ENCODE results near the gene ANKRD13B. TPM values are rescaled to one million over a fixed set of nuclear protein-coding genes. Genes with fewer than 3 reads are reported as not detected.

The ANKRD13B gene
- total RNA-seq, 1 donor from 2014 or later: 123 TPM

GRCh38 chr17:29642171-29642611, 49.3 kb downstream of the ANKRD13B start:
- TF ChIP-seq CTCF (IDR thresholded peaks at IDR 0.05; ENCODE audit: partially characterized antibody, unreplicated experiment): no peak
- H3K27me3 Mint-ChIP-seq (ENCODE audit: unreplicated experiment): peaks cover 2% of the 10 kb centered on the region
- no peaks in the 10 kb centered on the region for H3K36me3 Mint-ChIP-seq (ENCODE audit: unreplicated experiment)
- peaks cover 2% of the 10 kb centered on the region for H3K9me3 Mint-ChIP-seq (ENCODE audit: unreplicated experiment)
- H3K4me3 Mint-ChIP-seq (ENCODE audit: unreplicated experiment): no peak overlapping the region
- H3K27ac Mint-ChIP-seq (ENCODE audit: unreplicated experiment): peak overlapping the region; percentile 17
- no peak for DNase-seq
- peaks cover 15% of the 10 kb centered on the region for H3K4me1 Mint-ChIP-seq (ENCODE audit: low read depth, unreplicated experiment)

GRCh38 chr17:29643817-29644160, 50.9 kb downstream of the ANKRD13B start:
- Mint-ChIP-seq H3K27ac (ENCODE audit: unreplicated experiment) (no peak overlapping the region), H3K4me3 (ENCODE audit: unreplicated experiment) (no peak overlapping the region), H3K9me3 (ENCODE audit: unreplicated experiment) (peaks cover 2% of the 10 kb centered on the region), H3K36me3 (ENCODE audit: unreplicated experiment) (no peaks in the 10 kb centered on the region), H3K4me1 (ENCODE audit: low read depth, unreplicated experiment) (peaks cover 15% of the 10 kb centered on the region), H3K27me3 (ENCODE audit: unreplicated experiment) (peaks cover 2% of the 10 kb centered on the region)
- TF ChIP-seq CTCF (IDR thresholded peaks at IDR 0.05; ENCODE audit: partially characterized antibody, unreplicated experiment): no peak
- no peak for DNase-seq

GRCh38 chr17:29645515-29646051, 52.7 kb downstream of the ANKRD13B start:
- peaks cover 1% of the 10 kb centered on the region for H3K27me3 Mint-ChIP-seq (ENCODE audit: unreplicated experiment)
- DNase-seq: no peak

GRCh38 chr17:29648005-29648404, 55.1 kb downstream of the ANKRD13B start:
- TF ChIP-seq CTCF (IDR thresholded peaks at IDR 0.05; ENCODE audit: partially characterized antibody, unreplicated experiment): no peak
- H3K9me3 Mint-ChIP-seq (ENCODE audit: unreplicated experiment): peaks cover 2% of the 10 kb centered on the region
- H3K27me3 Mint-ChIP-seq (ENCODE audit: unreplicated experiment): no peaks in the 10 kb centered on the region
- no peaks in the 10 kb centered on the region for H3K36me3 Mint-ChIP-seq (ENCODE audit: unreplicated experiment)
- H3K27ac Mint-ChIP-seq (ENCODE audit: unreplicated experiment): no peak overlapping the region
- no peak for DNase-seq
- H3K4me1 Mint-ChIP-seq (ENCODE audit: low read depth, unreplicated experiment): peaks cover under 1% of the 10 kb centered on the region
- no peak overlapping the region for H3K4me3 Mint-ChIP-seq (ENCODE audit: unreplicated experiment)

More at GRCh38 chr17:29645515-29646051, 52.7 kb downstream of the ANKRD13B start:
- Mint-ChIP-seq H3K9me3 (ENCODE audit: unreplicated experiment) (peaks cover 2% of the 10 kb centered on the region), H3K36me3 (ENCODE audit: unreplicated experiment) (no peaks in the 10 kb centered on the region), H3K27ac (ENCODE audit: unreplicated experiment) (no peak overlapping the region), H3K4me3 (ENCODE audit: unreplicated experiment) (no peak overlapping the region), H3K4me1 (ENCODE audit: low read depth, unreplicated experiment) (peaks cover 10% of the 10 kb centered on the region)
- TF ChIP-seq CTCF (IDR thresholded peaks at IDR 0.05; ENCODE audit: partially characterized antibody, unreplicated experiment): no peak

- Mint-ChIP-seq H3K36me3 (ENCODE audit: unreplicated experiment) (no peaks in the 10 kb centered on the region), H3K27me3 (ENCODE audit: unreplicated experiment) (no peaks in the 10 kb centered on the region), H3K4me3 (ENCODE audit: unreplicated experiment) (no peak overlapping the region), H3K4me1 (ENCODE audit: low read depth, unreplicated experiment) (no peaks in the 10 kb centered on the region), H3K27ac (ENCODE audit: unreplicated experiment) (no peak overlapping the region), H3K9me3 (ENCODE audit: unreplicated experiment) (peaks cover under 1% of the 10 kb centered on the region)
- DNase-seq: no peak
- TF ChIP-seq CTCF (IDR thresholded peaks at IDR 0.05; ENCODE audit: partially characterized antibody, unreplicated experiment): no peak
Observed at GRCh38 chr17:29649359-29649758, 56.4 kb downstream of the ANKRD13B start.
